GM18519 (cell line): ENCODE results near the gene RD3L.
"Not testable (repeated sequence)": the region's sequence is repeated elsewhere in the genome, so short reads cannot be mapped to it uniquely, and the experiment has no call there.

Source experiments
- ATAC-seq: cut with Tn5 transposase; IDR thresholded peaks from one replicate; pipeline ENCODE4 v1.9.1; 2021; ENCODE audit warnings: mild to moderate bottlenecking, moderate library complexity; ENCODE audit not compliant: unreplicated experiment, low FRiP score

RD3L gene

DNA sequence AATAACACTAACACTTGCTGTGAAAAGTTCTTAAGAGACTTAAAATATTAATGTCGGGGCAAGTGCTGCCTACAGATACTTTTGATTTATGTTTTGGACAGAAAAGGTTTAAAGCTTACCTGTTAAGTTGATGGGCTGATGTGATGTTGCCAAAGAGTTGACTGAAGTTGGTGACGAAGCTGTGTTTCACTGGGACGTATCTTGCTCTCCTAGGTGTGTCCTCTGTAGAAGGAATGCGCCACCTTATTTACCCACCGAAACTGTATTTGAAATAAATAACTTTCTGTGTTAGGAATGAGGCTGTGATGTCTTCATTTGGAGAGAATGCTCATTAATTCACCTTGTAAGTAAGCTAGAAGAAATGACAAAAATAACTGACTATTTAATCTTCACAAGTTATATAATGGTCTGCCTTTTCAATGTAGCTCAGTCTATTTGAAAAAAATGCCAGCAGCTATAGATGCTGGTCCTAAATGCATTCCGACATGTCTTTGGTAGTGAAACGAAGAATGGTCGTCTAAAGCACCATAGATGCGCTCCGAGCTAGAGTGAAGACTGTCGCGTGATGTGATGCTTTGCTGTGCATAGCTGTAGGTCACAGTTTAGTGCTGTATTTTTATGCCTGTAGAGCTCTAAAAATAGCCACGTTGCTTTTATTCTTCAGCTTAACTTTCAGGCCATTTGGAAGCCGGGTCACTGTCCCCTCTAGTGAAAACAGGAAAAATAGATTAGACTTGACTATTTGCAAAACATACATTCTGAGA lies at the start of gene RD3L:
Gene RD3L, minus strand, starts transcription at position 557 of the 764 bp plus-strand sequence. CDS start 834 bp downstream, outside the sequence.
- ATAC-seq: no peak

DNA sequence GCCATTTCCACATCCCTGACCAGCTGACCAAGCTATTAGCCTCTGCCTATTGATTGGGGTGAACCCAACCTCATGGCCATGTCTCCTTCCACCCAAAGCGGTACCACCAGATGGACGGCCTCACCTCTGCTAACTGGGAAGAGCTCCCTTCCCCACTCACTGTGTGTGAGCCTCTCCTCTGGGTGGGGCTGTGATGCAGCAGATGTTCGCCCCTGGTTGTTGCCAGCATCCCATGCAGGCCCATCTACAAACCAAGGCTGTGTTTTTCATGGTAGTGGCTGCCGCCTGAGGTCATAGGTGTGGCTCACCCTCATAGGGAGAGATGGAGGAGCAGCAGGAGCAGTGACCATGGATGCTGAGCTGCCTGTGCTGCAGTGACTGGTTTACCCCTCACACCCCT lies 47.6 kb upstream of the RD3L start:
- ATAC-seq: no peak

- no peak for ATAC-seq
Observed at GRCh38 chr14:103989034-103989433, 46.7 kb upstream of the RD3L start.

GRCh38 chr14:103984196-103984595 lies 41.9 kb upstream of the RD3L start:
- ATAC-seq: no peak

DNA sequence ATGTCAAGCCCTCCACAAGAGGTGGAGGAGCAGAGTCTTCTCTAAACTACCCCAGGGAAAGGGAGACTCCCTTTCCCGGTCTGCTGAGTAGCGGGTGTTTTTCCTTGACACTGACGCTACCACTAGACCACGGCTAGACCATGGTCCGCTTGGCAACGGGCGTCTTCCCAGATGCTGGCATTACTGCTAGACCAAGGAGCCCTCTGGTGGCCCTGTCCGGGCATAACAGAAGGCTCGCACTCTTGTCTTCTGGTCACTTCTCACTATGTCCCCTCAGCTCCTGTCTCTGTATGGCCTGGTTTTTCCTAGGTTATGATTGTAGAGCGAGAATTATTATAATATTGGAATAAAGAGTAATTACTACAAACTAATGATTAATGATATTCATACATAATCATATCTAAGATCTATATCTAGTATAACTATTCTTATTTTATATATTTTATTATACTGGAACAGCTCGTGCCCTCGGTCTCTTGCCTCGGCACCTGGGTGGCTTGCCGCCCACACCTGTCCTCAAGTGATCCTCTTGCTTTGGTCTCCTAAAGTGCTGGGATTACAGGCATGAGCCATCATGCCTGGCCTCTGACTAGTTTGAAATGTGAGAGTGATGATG lies 38.4 kb upstream of the RD3L start:
- not testable (repeated sequence) for ATAC-seq

DNA sequence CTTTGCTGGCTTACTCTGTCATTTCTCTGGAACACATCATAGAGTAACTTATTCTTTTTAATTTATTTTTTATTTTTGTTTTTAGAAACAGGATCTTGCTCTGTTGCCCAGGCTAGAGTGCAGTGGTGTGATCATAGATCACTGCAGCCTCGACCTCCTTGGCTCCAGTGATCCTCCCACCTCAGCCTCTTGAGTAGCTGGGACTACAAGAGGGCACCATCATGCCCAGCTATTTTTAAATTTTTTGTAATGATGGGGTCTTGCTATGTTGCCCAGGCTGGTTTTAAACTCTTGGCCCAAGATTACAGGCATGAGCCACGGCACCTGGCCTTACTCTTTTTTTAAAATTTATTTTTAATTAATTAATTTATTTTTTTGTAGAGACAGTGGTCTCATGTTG lies 32.2 kb upstream of the RD3L start:
- no peak for ATAC-seq

DNA sequence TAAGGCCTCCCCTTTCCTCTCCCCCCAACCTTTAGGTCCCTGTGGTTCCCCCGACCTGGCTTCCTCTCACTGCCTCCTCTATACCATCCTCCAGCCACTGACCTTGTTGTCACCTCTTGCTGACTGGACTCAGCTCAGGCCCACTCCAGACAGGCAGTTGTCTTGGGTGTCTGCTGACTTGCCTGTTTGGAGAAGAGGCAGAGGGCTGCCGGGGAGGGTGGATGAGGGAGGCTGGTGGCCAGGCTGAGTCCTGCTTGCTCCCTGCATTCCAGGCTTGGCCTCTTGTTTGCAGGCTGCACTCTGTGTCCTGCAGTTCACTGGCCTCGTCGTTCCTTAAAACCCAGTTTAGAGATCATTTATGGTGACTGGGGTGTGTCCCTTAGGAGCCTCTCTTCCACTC lies 31.0 kb upstream of the RD3L start:
- ATAC-seq: no peak

GRCh38 chr14:103969961-103970360 lies 27.6 kb upstream of the RD3L start:
- no peak for ATAC-seq

- no peak for ATAC-seq
Observed at GRCh38 chr14:103966631-103967030, 24.3 kb upstream of the RD3L start.

DNA sequence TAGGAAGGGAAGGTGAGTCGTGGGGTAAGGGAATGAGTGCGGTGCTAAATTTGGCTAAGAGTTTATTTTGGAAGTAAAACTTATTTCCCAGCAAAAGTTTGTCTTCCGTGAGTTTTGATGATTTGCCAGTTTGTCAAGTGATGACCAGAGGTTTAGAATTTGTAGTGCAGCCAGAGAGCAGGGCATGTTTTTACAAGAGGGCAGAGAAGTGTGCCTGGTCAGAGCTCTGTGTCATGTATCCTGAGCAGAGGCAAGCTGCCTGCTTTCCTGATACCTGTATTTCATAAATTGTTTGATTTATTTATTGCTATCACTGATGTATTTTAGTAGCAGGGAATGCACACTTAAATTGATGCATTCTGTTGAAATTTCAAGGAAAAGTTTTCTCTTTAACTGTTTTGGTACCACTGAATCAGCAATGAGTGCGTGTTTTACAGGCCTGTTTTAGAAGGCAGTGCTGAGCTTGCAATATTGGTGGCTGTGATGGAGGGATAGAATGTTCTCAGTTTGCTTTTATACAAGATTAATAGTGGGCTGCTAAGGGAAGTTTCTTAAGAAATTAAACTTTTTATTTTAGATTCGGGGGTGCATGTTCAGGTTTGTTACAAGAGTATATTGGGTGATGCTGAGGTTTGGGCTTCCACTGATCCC lies 19.7 kb upstream of the RD3L start:
- ATAC-seq: no peak

DNA sequence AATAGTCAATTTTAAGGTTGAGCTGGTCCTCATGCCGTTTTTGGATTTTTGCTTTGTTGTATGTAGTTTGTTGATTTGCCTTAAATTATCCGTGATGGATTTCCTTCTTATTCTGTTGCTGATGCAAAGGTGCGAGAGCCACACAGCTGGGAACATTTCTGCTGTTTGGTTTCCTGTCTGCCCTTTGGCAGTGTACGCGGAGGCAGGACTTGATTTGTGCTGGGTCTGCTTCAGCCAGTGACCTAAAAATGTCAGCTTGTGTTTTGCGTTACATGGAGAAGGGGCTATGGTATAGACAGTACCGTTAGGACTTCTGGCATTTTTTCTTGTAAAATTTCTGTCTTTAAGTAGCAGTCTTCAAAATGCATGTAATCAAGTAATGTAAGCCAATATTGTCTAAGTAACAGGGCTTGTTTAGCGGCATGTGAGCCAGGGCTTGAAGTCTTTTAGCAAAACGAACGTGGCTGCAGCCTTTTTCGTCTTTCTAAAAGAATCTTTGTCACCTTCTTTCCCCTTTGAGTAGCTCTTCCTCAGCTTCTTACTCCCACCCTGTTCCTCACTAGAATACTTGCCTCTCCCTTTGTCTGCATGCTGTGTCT lies 18.2 kb upstream of the RD3L start:
- ATAC-seq: no peak

DNA sequence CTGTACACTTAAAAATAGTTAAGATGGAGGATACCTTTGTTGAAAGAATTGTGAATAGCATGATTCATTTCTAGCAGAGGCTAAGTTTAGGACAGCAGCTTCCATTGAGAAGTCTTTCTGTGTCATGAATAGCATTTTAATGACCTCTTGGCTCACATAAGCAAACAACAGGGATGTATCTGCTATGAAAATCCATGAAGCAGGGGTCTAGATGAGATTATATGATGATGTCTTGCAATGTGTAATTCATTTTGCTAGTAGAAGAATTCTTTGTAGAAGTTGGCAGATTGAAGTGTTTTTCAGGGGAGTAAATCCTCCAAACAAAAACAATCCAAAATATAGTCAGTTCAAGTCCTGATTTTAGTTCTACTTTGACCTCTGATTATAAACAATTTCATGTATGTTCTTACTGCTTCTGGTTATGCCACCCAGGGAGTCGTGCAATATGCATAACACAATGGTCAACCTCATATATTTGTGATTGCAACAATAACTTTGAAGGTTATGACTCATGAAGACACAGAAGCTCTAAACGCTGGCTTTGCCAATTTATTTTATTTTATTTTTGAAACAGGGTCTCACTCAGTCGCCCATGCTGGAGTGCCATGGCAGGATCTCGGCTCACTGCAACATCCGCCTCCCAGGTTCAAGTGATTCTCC lies 6.9 kb upstream of the RD3L start:
- ATAC-seq: no peak

DNA sequence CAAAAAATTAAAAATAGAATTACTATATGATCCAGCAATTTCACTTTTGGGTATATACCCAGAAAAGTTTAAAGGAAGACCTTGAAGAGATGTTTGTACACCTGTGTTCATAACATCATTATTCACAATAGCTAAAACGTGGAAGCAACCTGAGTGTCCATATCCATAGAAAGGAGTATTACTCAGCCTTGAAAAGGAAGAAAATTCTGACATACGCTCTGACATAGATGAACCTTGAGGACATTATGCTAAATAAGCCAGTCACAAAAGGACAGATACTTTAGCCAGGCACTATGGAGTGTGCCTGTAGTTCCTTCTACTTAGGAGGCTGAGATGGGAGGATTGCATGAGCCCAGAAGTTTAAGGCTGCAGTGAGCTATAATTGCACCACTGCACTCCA lies 6.1 kb upstream of the RD3L start:
- no peak for ATAC-seq

DNA sequence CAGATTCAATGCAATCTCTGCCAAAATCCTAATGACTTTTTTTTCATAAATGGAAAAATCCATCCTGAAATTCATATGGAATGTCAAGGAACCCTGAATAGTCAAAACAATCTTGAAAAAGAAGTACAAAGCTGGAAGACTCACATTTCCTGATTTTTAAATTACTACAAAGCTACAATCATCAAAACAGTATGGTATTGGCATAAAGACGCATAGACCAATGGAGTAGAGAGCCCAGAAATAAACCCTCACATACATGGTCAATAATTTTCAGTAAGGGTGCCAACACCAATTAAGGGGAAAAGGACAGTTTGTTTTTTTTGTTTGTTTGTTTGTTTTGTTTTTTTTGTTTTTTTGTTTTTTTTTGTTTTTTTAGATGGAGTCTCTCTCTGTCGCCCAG lies 4.6 kb upstream of the RD3L start:
- ATAC-seq: no peak

DNA sequence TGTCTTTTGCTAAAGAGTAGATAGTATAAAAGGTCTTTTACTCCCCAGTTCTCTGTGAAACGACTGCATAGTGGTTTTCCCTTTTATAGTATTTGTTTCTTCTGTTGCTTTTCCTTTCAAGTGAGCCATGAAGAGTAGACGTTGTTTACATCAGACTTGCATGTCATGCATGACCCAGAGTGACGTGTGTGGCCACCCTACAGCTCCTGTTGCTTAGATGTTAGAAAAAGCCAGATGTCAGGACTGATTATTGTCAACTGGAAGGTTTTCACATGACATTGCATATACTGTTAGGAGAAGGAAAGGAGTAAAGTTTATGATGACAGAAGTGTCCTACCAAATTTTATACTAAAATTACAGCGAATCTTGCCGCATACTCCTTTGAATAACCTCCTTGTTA lies 1.3 kb upstream of the RD3L start:
- no peak for ATAC-seq

DNA sequence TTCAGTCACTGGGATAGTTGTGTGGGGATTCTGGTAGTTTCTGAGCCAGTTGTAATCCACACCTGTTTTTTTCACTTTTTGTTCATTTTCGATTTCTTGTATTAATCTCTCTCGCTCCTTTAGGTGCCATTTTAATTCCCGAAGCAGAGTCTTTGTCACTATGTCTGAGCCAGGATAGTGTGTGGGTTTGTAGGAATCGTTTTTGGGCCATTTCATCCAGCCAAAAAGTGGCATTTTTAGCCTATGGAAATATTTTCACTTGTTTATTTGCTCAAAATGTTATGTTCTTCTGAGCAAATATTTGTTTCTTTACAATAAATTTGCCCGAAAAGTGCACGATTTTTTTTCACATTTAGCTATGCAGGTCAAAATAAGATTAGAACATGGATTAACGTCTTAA lies 867 bp downstream of the RD3L start:
- no peak for ATAC-seq

GRCh38 chr14:103935102-103935501 lies 7.2 kb downstream of the RD3L start:
- no peak for ATAC-seq

- no peak for ATAC-seq
Observed at GRCh38 chr14:103932791-103933490, 9.4 kb downstream of the RD3L start.

- ATAC-seq: no peak
Observed at GRCh38 chr14:103931422-103931821, 10.9 kb downstream of the RD3L start.

GRCh38 chr14:103930051-103930604 lies 12.2 kb downstream of the RD3L start:
- no peak for ATAC-seq
